Panc1 (cell line): ENCODE results near the gene WWOX. TPM values are rescaled to one million over a fixed set of nuclear protein-coding genes. Genes with fewer than 3 reads are reported as not detected.

ENCODE experiments used
- ATAC-seq: fragments of 200-7000 bp; cut with Tn5 transposase; 2 replicates; pipeline ENCODE4 v1.9.1; 2020; ENCODE audit warnings: mild to moderate bottlenecking, moderate library complexity
- BruUV-seq: library from RNA; stranded (reverse); fragments of 400-500 nt; replicated peaks from 2 replicates; lab custom pipeline; 2021; lab: Mats Ljungman, UMichigan
- CTCF ChIA-PET: fragments of 300-600 bp; sonication (Branson Sonifier 250); formaldehyde crosslinking; loops from one replicate; lab custom pipeline; 2022; ENCODE audit warnings: antibody characterized with exemption; lab: Charles Lee
- POLR2A ChIA-PET: fragments of 300-600 bp; sonication (Branson Sonifier 250); formaldehyde crosslinking; loops from one replicate; lab custom pipeline; 2022; ENCODE audit warnings: antibody characterized with exemption; lab: Charles Lee
- DNase-seq: peaks from one replicate; pipeline ENCODE4 v3.0.0-alpha.2; 2010; ENCODE audit warnings: low read depth, low spot score
- H3K27ac ChIP-seq: 2 replicates; pipeline ENCODE4 v1.5.1; 2011; ENCODE audit warnings: mild to moderate bottlenecking, low read length, inconsistent platforms
- H3K27me3 ChIP-seq: fragments of 200-500 bp; sonication (Bioruptor generic); 2 replicates; pipeline ENCODE4 v1.6.0; 2014; ENCODE audit warnings: low read length, inconsistent platforms; ENCODE audit not compliant: control insufficient read depth, insufficient read depth
- H3K36me3 ChIP-seq: fragments of 200-500 bp; sonication (Bioruptor generic); 2 replicates; pipeline ENCODE4 v1.5.1; 2014; ENCODE audit warnings: inconsistent platforms, mild to moderate bottlenecking, low read length, moderate library complexity; ENCODE audit not compliant: control insufficient read depth, insufficient read depth
- H3K4me1 ChIP-seq: 2 replicates; pipeline ENCODE4 v1.5.1; 2011; ENCODE audit warnings: inconsistent platforms, mild to moderate bottlenecking, low read length, moderate library complexity; ENCODE audit not compliant: control insufficient read depth, insufficient read depth
- H3K4me3 ChIP-seq, 2 experiments: 2 replicates each; pipeline ENCODE4 v1.5.1; 2011 to 2012; ENCODE audit warnings: low read depth in 2 of 2, low read length in 2 of 2, mild to moderate bottlenecking in 2 of 2, inconsistent platforms in 1 of 2, moderate library complexity in 1 of 2
- H3K9me3 ChIP-seq: fragments of 200-500 bp; sonication (Bioruptor generic); 2 replicates; pipeline ENCODE4 v1.5.1; 2014; ENCODE audit warnings: low read depth, mild to moderate bottlenecking, inconsistent platforms, low read length, moderate library complexity; ENCODE audit not compliant: control insufficient read depth, insufficient read depth
- CTCF ChIP-seq: fragments of 450-650 bp; IDR thresholded peaks from 2 replicates; pipeline ENCODE4 v1.5.1; 2017; ENCODE audit warnings: mild to moderate bottlenecking
- POLR2AphosphoS5 ChIP-seq: IDR thresholded peaks from 2 replicates; pipeline ENCODE4 v1.6.1; 2012; ENCODE audit warnings: mild to moderate bottlenecking, low read depth, low read length, moderate library complexity
- REST ChIP-seq, 2 experiments: IDR thresholded peaks; 2 replicates each; pipeline ENCODE4 v1.6.1; 2011 to 2012; ENCODE audit warnings: low read depth in 2 of 2, control low read depth in 1 of 2, low read length in 1 of 2, mild to moderate bottlenecking in 1 of 2, moderate library complexity in 1 of 2; ENCODE audit not compliant: insufficient read depth in 1 of 2
- SIN3A ChIP-seq: IDR thresholded peaks from 2 replicates; pipeline ENCODE4 v1.6.1; 2012; ENCODE audit warnings: low read depth, mild to moderate bottlenecking, low read length, moderate library complexity, borderline replicate concordance; ENCODE audit not compliant: insufficient read depth
- TCF7L2 ChIP-seq: IDR thresholded peaks from 2 replicates; pipeline ENCODE4 v1.6.1; 2011; ENCODE audit warnings: mild to moderate bottlenecking, low read depth, low read length, inconsistent platforms
- in situ Hi-C: cut with HindIII; loops from 2 replicates; pipeline ENCODE4 v1.10.0; 2016; ENCODE audit warnings: low sequenced_read_pairs, low pct_unique_long_range_greater_than_20kb
- intact Hi-C: fragments of 100-400 bp; cut with micrococcal nuclease; formaldehyde crosslinking; loops from one replicate; pipeline ENCODE4 v1.10.0; 2022; ENCODE audit not compliant: unreplicated experiment
- total RNA-seq: library from RNA; stranded (reverse); gene quantifications from one replicate; pipeline ENCODE4 v1.2.1, GENCODE V29; 2021; ENCODE audit not compliant: unreplicated experiment

The WWOX gene
- total RNA-seq, 1 experiment from 2014 or later: 12.5 TPM

GRCh38 chr16:79185711-79186110 lies 1086.3 kb downstream of the WWOX start:
- in situ Hi-C loops: no loop called here
- ATAC-seq: no peak
- H3K4me3 ChIP-seq: no peak overlapping the region
- ChIA-PET POLR2A (no interaction called here), CTCF (no interaction called here)
- no peaks in the 10 kb centered on the region for H3K27me3 ChIP-seq
- BruUV-seq: no TSS peak
- no peak for TF ChIP-seq SIN3A
- TF ChIP-seq TCF7L2: no peak
- TF ChIP-seq REST (IDR thresholded peaks at IDR 0.05; ENCODE audit: insufficient read depth in 1 of 2, low read depth in 2 of 2, low read length in 1 of 2): no peak
- no peak for TF ChIP-seq POLR2AphosphoS5
- no peak for TF ChIP-seq CTCF
- intact Hi-C loops: no loop called here
- H3K4me1 ChIP-seq: no peaks in the 10 kb centered on the region
- no peaks in the 10 kb centered on the region for H3K9me3 ChIP-seq
- H3K27ac ChIP-seq: no peak overlapping the region
- DNase-seq: no peak
- H3K36me3 ChIP-seq: no peaks in the 10 kb centered on the region

GRCh38 chr16:79186196-79186595 lies 1086.7 kb downstream of the WWOX start:
- in situ Hi-C loops (no loop called here), intact Hi-C loops (no loop called here)
- Histone ChIP-seq H3K9me3 (no peaks in the 10 kb centered on the region), H3K4me3 (no peak overlapping the region), H3K4me1 (no peaks in the 10 kb centered on the region), H3K27me3 (no peaks in the 10 kb centered on the region), H3K27ac (no peak overlapping the region), H3K36me3 (no peaks in the 10 kb centered on the region)
- no TSS peak for BruUV-seq
- DNase-seq (no peak), ATAC-seq (no peak)
- ChIA-PET POLR2A (no interaction called here), CTCF (no interaction called here)
- no peak for TF ChIP-seq CTCF
- no peak for TF ChIP-seq TCF7L2
- TF ChIP-seq POLR2AphosphoS5: no peak
- no peak for TF ChIP-seq SIN3A
- TF ChIP-seq REST (IDR thresholded peaks at IDR 0.05; ENCODE audit: insufficient read depth in 1 of 2, low read depth in 2 of 2, low read length in 1 of 2): no peak
